Liver (tissue), 9 donors: Measurements from ENCODE around the gene TRAPPC3. TPM values are rescaled to one million over a fixed set of nuclear protein-coding genes. Genes with fewer than 3 reads are reported as not detected.

Source experiments
- DNase-seq: peaks from one replicate; pipeline ENCODE4 v3.0.0-alpha.2; 2017; ENCODE audit warnings: low spot score
- H3K27ac ChIP-seq, 2 donors: one replicate each; pipeline ENCODE4 v1.7.0; 2013; ENCODE audit warnings: inconsistent platforms in 2 of 2, low read length in 2 of 2, control low read depth in 1 of 2, low read depth in 1 of 2, mild to moderate bottlenecking in 1 of 2
- H3K27me3 ChIP-seq, 4 donors: one replicate each; pipeline versions ENCODE4 v1.6.1 to v1.7.0; 2013; ENCODE audit warnings: low read length in 3 of 4, inconsistent platforms in 1 of 4, mild to moderate bottlenecking in 1 of 4, moderate library complexity in 1 of 4; ENCODE audit not compliant: control insufficient read depth in 4 of 4, insufficient read depth in 4 of 4
- H3K36me3 ChIP-seq, 4 donors: one replicate each; pipeline versions ENCODE4 v1.6.1 to v1.7.0; 2013; ENCODE audit warnings: low read length in 3 of 4, mild to moderate bottlenecking in 3 of 4, low read depth in 1 of 4, moderate library complexity in 1 of 4; ENCODE audit not compliant: control insufficient read depth in 4 of 4, insufficient read depth in 3 of 4
- H3K4me1 ChIP-seq, 4 donors: one replicate each; pipeline versions ENCODE4 v1.6.1 to v1.7.0; 2013; ENCODE audit warnings: low read length in 3 of 4, mild to moderate bottlenecking in 3 of 4, moderate library complexity in 1 of 4; ENCODE audit not compliant: control insufficient read depth in 4 of 4, insufficient read depth in 4 of 4
- H3K4me3 ChIP-seq, 3 donors: one replicate each; pipeline versions ENCODE4 v1.6.1 to v1.7.0; 2013; ENCODE audit warnings: low read length in 3 of 3, control low read depth in 1 of 3, low read depth in 1 of 3, mild to moderate bottlenecking in 1 of 3
- H3K9ac ChIP-seq, 2 donors: one replicate each; pipeline ENCODE4 v1.7.0; 2013; ENCODE audit warnings: low read length in 2 of 2, mild to moderate bottlenecking in 2 of 2, moderate library complexity in 2 of 2, control low read depth in 1 of 2, low read depth in 1 of 2
- H3K9me3 ChIP-seq, 4 donors: one replicate each; pipeline versions ENCODE4 v1.6.1 to v1.7.0; 2013; ENCODE audit warnings: low read length in 3 of 4; ENCODE audit not compliant: control insufficient read depth in 4 of 4
- ATF3 ChIP-seq: IDR thresholded peaks from 2 replicates; pipeline ENCODE4 v1.6.1; 2016; ENCODE audit warnings: antibody characterized with exemption
- EGR1 ChIP-seq, 2 donors: IDR thresholded peaks; 2 replicates each; pipeline ENCODE4 v1.6.1; 2016 to 2018; ENCODE audit warnings: antibody characterized with exemption in 2 of 2, low read depth in 2 of 2
- FOXA1 ChIP-seq: IDR thresholded peaks from 2 replicates; pipeline ENCODE4 v1.6.1; 2016; ENCODE audit warnings: antibody characterized with exemption
- FOXA2 ChIP-seq: IDR thresholded peaks from 2 replicates; pipeline ENCODE4 v1.6.1; 2016; ENCODE audit warnings: antibody characterized with exemption
- GABPA ChIP-seq, 2 donors: IDR thresholded peaks in 1 of 2; conservative IDR thresholded peaks in 1 of 2; 2 replicates each; pipeline ENCODE4 v1.6.1; 2016; ENCODE audit warnings: antibody characterized with exemption in 2 of 2, mild to moderate bottlenecking in 1 of 2, moderate library complexity in 1 of 2
- HNF4G ChIP-seq: IDR thresholded peaks from 2 replicates; pipeline ENCODE4 v1.6.1; 2016; ENCODE audit warnings: antibody characterized with exemption
- JUND ChIP-seq, 2 donors: IDR thresholded peaks; 2 replicates each; pipeline ENCODE4 v1.6.1; 2016; ENCODE audit warnings: antibody characterized with exemption in 2 of 2
- MAX ChIP-seq: IDR thresholded peaks from 2 replicates; pipeline ENCODE4 v1.6.1; 2016; ENCODE audit warnings: antibody characterized with exemption
- NR2F2 ChIP-seq: IDR thresholded peaks from 2 replicates; pipeline ENCODE4 v1.6.1; 2016; ENCODE audit warnings: antibody characterized with exemption
- RAD21 ChIP-seq, 2 donors: IDR thresholded peaks; 2 replicates each; pipeline ENCODE4 v1.6.1; 2016; ENCODE audit warnings: antibody characterized with exemption in 2 of 2, mild to moderate bottlenecking in 2 of 2
- REST ChIP-seq: IDR thresholded peaks from 2 replicates; pipeline ENCODE4 v1.6.1; 2016; ENCODE audit warnings: antibody characterized with exemption, mild to moderate bottlenecking
- RXRA ChIP-seq, 2 donors: IDR thresholded peaks; 2 replicates each; pipeline ENCODE4 v1.6.1; 2017 to 2018; ENCODE audit warnings: antibody characterized with exemption in 2 of 2, mild to moderate bottlenecking in 1 of 2
- SP1 ChIP-seq: IDR thresholded peaks from 2 replicates; pipeline ENCODE4 v1.6.1; 2018; ENCODE audit warnings: antibody characterized with exemption, mild to moderate bottlenecking
- TAF1 ChIP-seq: conservative IDR thresholded peaks from 2 replicates; pipeline ENCODE4 v1.6.1; 2016; ENCODE audit warnings: antibody characterized with exemption, mild to moderate bottlenecking
- YY1 ChIP-seq: IDR thresholded peaks from 2 replicates; pipeline ENCODE4 v1.6.1; 2016; ENCODE audit warnings: antibody characterized with exemption, mild to moderate bottlenecking
- WGBS: extraction: QIAGEN DNeasy Blood & Tissue Kit; methylation state at CpG from one replicate; pipeline ENCODE4 v1.1.7; 2013; 5-methylcytosine and 5-hydroxymethylcytosine counted together
- polyA plus RNA-seq, 2 donors: library from polyadenylated mRNA; stranded (reverse) in 1 of 2; unstranded in 1 of 2; fragments of 200-250 nt in 1 of 2; fragments of >200 nt in 1 of 2; fragmentation: Nextera tagmentation in 1 of 2; extraction: Ambion mirVana in 1 of 2; gene quantifications; one replicate each; pipeline versions ENCODE4 v1.2.1 to v1.2.3, GENCODE V29; 2013 to 2015
- total RNA-seq, 2 donors: library from RNA; depleted of rRNA; stranded (reverse); fragments of >200 nt; gene quantifications; one replicate each; pipeline ENCODE4 v1.2.3, GENCODE V29; 2014
- TF ChIP-seq, protein P1 (sequence below): fragments of 150-350 bp; IDR thresholded peaks from 2 replicates; pipeline ENCODE4 v1.5.1; 2017; ENCODE audit warnings: improper control_type of control experiment, low read depth, low read length; ENCODE audit not compliant: missing input control
- donor health status: healthy.
- donor health status: healthy.
- donor health status: healthy.
- donor health status: healthy.
- donor health status: healthy.

TRAPPC3 gene
- total and polyA plus RNA-seq, 4 donors, result 24.2 to 56.1 (median 30.4) TPM

DNA sequence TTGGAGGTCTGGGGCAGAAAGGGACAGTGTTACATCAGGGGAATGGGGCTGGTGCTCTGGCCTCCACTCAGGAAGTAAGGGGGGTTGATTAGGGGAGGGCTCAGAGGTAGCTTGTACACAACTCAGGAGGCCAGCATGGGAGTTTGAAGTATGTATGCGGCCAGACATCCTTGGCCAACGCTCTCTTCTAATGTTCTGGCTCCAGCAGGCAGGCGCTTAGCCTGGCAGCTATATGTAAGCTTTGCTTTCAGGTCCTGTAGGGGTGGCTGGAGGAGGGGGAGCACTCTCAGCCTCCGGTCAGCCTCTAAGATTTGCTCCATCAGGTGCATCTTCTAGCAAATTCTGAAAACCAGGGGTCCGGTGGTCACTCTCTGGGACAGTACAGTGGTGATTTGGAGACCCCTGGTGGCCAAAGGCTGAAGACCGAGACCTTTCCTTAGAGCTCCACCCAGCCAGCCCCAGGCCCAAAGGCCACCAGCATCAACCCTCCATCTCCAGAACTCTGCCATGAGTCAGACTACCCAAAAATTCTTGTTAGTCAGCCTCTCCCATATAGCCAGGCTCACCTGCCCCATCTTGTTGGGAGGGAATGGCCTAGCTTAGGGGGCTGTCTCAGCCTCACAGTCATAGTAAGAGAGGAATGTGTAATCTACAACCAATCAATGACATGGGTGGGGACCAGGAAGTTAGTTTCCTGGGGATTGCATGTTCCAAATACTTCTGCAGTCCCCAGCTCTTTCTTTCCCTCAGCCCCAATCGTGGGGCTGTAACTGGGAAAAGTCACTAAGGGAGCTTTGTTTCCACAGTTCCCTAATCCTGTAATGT, 14.6 kb downstream of the TRAPPC3 start:
- TF ChIP-seq SP1, result no peak
- no peak for TF ChIP-seq JUND (IDR thresholded peaks at IDR 0.05)
- TF ChIP-seq RAD21 (IDR thresholded peaks at IDR 0.05), result peak; percentile 62 to 74
- no peak for TF ChIP-seq ATF3
- no peak for TF ChIP-seq NR2F2
- TF ChIP-seq GABPA (IDR thresholded peaks at IDR 0.05 in 1 of 2, conservative IDR thresholded peaks at IDR 0.05 in 1 of 2), result no peak
- TF ChIP-seq FOXA1, result no peak
- TF ChIP-seq, protein P1, sequence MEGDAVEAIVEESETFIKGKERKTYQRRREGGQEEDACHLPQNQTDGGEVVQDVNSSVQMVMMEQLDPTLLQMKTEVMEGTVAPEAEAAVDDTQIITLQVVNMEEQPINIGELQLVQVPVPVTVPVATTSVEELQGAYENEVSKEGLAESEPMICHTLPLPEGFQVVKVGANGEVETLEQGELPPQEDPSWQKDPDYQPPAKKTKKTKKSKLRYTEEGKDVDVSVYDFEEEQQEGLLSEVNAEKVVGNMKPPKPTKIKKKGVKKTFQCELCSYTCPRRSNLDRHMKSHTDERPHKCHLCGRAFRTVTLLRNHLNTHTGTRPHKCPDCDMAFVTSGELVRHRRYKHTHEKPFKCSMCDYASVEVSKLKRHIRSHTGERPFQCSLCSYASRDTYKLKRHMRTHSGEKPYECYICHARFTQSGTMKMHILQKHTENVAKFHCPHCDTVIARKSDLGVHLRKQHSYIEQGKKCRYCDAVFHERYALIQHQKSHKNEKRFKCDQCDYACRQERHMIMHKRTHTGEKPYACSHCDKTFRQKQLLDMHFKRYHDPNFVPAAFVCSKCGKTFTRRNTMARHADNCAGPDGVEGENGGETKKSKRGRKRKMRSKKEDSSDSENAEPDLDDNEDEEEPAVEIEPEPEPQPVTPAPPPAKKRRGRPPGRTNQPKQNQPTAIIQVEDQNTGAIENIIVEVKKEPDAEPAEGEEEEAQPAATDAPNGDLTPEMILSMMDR, result peak; percentile 41
- no peaks in the 10 kb centered on the region for H3K9me3 ChIP-seq
- H3K4me1 ChIP-seq, result no peaks in the 10 kb centered on the region
- H3K9ac ChIP-seq, result no peak overlapping the region
- H3K27me3 ChIP-seq, result no peaks in the 10 kb centered on the region
- no peak overlapping the region for H3K4me3 ChIP-seq
- peaks cover 4 to 28% (median 22%) of the 10 kb centered on the region in 4 donors for H3K36me3 ChIP-seq
- DNase-seq, result peak; percentile 67
- H3K27ac ChIP-seq, result no peak overlapping the region
- whole genome bisulfite sequencing, result 69% methylated on average over 7 of the region's 7 CpGs

- DNase-seq, result no peak
- H3K4me3 ChIP-seq, result no peak overlapping the region
- H3K27ac ChIP-seq, result no peak overlapping the region
- H3K27me3 ChIP-seq, result no peaks in the 10 kb centered on the region
- TF ChIP-seq RAD21 (IDR thresholded peaks at IDR 0.05) (no peak), FOXA1 (no peak), HNF4G (no peak)
- no peak overlapping the region for H3K9ac ChIP-seq
- 75% methylated on average over 6 of the region's 6 CpGs for WGBS
- peaks cover 4 to 24% (median 18%) of the 10 kb centered on the region in 4 donors for H3K36me3 ChIP-seq
- no peaks in the 10 kb centered on the region for H3K9me3 ChIP-seq
- H3K4me1 ChIP-seq, result no peaks in the 10 kb centered on the region
Observed at GRCh38 chr1:36134031-36134430, 15.3 kb downstream of the TRAPPC3 start.

DNA sequence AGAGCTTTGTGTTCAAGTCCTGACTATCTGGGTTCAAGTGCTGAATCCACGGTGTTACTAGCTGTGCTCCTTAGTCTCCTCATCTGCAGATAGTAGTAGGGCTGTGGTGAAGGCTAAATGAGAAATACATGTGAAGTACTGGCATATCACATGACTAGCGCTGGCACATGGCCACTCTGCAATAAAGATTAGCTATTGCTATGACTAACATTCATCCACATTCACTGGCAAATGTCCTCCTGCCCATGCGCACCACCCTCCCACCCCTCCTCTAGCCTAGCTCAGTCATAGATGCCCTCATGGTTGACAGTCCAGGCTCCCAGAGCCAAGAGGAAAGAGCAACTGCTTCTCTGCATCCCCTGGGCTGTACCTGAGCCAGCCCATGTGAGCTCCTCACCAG, 15.8 kb downstream of the TRAPPC3 start:
- peaks cover 4 to 23% (median 17%) of the 10 kb centered on the region in 4 donors for H3K36me3 ChIP-seq
- H3K27me3 ChIP-seq, result no peaks in the 10 kb centered on the region
- no peak overlapping the region for H3K4me3 ChIP-seq
- H3K9me3 ChIP-seq, result no peaks in the 10 kb centered on the region
- no peak overlapping the region for H3K9ac ChIP-seq
- no peaks in the 10 kb centered on the region for H3K4me1 ChIP-seq
- no peak overlapping the region for H3K27ac ChIP-seq
- no peak for TF ChIP-seq MAX
- TF ChIP-seq, protein P1, result no peak
- no peak for TF ChIP-seq RAD21 (IDR thresholded peaks at IDR 0.05)
- TF ChIP-seq YY1, result no peak
- no peak for TF ChIP-seq JUND (IDR thresholded peaks at IDR 0.05)
- TF ChIP-seq TAF1, result no peak
- TF ChIP-seq EGR1 (IDR thresholded peaks at IDR 0.05; ENCODE audit: low read depth in 2 of 2), result no peak
- TF ChIP-seq HNF4G, result no peak
- no peak for TF ChIP-seq SP1
- no peak for TF ChIP-seq RXRA (IDR thresholded peaks at IDR 0.05)
- TF ChIP-seq REST, result no peak
- TF ChIP-seq FOXA2, result no peak
- no peak for TF ChIP-seq GABPA (IDR thresholded peaks at IDR 0.05 in 1 of 2, conservative IDR thresholded peaks at IDR 0.05 in 1 of 2)
- WGBS, result 83% methylated on average over 3 of the region's 3 CpGs
- DNase-seq, result no peak
